HG02840 (cell line): Measurements from ENCODE around the gene PANK4.

ENCODE experiments used
- ATAC-seq: cut with Tn5 transposase; IDR thresholded peaks from one replicate; pipeline ENCODE4 v1.9.1; 2021; ENCODE audit warnings: mild to moderate bottlenecking, moderate library complexity, moderate number of reproducible peaks; ENCODE audit not compliant: unreplicated experiment, low FRiP score

The PANK4 gene

DNA sequence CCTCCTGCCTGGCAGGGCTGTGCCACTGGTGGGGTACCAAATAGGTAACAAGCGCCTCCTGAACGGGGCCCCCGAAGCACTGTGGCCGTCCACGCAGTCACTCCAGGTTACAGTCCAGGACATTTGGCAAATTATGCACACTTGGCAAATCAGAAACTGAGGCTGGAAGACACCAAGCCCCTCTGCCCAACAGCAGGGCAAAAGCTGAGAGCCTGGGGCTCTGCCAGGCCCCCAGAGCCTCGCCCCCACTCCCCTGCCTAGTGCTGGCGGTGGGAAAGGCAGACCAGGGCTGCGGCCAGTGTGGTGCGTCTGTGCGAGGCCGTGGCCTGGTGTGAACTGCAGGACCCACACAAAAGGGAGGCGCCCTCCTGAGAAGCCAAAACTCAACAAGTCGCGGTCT lies 9.4 kb downstream of the PANK4 start:
- ATAC-seq: no peak

DNA sequence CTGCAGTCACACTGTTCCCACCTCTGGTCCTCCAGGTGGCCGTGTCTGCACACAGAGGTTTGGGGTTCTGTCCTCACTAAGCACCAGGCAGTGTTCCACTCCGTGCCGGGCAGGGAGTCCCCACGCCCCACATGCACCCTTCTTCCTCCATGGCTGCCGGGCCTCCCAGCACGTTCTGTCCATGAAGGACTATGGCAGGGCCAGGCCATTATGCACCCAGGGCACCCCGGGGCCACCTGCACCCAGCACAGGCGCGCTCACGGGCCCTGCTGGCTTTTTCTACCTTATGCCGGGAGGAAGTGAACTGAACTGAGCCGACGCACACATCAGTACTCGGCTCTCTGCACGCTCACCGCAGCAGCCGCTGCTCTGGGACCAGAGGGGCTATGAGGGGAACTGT lies 10.3 kb downstream of the PANK4 start:
- ATAC-seq: no peak

DNA sequence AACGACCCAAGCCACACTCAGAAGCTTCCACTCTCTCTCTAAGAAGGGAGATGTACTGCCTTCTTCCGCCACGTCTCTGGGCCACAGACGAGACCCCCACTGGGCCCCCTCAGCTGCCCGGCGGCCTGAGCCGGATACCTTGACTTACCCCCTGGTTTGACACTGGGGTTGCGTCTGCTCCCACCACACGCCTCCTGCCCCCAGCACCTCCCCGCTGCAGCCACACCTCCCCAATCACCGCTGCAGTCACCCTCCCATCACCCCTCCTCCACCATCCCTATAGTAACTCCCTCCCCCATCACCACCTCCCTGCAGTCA lies 10.7 kb downstream of the PANK4 start:
- no peak for ATAC-seq

DNA sequence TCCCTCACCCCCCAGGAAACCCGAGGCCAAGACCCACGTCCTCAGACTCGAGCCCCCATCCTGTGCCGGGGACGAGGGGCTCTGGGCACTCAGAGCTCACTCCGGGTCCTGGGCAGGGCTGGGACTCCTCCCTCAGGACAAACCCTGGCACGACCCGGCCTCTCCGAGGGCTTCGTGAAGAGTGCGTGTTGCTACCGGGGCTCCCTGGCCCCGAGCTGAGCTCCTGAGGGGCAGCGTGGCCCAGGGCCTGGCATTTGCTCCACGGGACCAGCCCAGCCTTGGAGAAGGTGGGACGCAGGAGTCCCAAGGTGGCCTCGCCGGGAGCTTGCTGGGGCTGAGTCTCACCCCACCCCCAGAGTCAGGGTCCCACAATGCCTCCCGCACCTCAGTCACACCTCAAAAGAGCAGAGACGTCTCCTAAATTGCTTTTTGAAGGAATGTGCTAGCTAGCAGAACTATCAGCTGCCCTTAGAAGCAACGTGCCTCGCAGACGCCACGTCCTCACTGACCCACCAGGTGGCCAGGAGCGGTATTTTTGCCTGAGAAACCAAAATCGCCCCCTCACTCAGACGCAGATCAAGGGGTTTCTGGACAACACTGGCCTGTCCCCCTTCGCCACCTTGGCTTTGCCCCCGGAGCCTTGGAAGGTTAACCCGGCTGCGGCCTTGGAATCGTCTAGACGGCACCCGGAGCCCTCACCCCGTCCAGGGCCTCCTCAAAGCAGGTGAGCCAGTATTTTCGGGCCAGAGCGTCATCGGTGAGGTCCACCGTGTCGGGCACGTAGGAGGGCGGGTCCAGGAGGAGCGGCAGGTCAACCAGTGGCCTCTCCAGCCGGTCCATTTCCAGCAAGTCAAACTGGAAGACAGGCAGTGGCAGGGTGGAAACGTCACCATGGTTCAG lies 11.3 kb downstream of the PANK4 start:
- no peak for ATAC-seq

DNA sequence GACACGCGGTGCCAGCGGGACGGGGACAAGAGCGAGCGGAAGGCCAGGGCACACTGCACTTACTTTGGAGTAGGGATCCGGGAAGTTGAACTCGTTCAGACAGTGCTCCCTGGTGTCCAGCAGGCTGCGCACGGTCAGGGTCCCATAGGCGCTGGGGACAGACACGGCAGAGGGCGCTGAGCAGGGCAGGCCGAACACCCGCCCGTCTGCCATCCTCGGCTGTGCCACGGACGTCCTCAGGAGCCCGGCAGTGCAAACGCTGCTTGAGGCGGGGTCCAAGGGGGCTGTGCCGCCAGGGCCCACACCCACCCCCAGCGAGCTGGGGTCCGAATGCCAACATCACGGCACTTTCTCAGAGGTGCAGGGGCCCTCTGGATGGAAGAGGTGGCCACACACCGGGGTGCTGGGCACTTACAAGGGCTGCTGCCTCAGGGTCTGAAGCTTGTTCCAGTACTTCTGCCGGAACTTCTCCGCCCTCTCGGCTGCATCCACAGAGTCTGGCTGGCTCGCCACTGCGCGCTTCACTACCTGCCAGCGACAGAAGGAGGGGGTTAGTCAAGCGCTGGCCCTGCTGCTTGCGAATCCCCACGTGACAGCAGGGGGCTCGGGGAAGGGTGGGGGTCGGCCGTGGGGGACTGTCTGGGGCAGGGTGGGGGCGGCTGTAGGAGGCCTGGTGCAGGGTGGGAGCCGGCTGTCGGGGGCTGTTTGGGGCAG lies 12.3 kb downstream of the PANK4 start:
- no peak for ATAC-seq

DNA sequence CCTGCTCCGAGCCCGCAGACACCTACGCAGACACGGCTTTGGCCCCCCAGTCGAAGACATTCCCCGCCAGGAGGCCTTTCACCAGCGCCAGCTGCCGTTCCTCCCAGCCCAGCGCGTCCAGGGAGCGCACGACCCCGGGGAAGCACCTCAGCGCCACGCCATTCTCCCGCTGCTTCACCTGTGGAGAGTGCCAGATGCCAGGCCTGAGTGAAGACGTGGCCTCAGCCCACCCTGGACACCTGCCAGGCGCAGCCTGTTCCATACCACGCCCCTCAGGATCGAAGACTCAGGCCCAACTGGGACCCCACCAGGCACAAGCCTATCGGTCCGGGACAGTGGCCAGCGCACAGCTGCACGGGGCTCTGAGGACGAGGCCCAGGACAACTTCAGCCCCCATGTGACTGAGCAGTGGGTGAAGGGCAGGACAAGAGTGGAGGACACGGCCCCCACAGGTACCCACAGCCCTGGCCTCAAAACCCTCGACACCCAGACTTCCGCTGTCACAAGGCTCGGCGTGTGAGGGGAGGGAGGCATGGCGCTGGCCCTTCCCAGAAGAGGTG lies 13.5 kb downstream of the PANK4 start:
- no peak for ATAC-seq

DNA sequence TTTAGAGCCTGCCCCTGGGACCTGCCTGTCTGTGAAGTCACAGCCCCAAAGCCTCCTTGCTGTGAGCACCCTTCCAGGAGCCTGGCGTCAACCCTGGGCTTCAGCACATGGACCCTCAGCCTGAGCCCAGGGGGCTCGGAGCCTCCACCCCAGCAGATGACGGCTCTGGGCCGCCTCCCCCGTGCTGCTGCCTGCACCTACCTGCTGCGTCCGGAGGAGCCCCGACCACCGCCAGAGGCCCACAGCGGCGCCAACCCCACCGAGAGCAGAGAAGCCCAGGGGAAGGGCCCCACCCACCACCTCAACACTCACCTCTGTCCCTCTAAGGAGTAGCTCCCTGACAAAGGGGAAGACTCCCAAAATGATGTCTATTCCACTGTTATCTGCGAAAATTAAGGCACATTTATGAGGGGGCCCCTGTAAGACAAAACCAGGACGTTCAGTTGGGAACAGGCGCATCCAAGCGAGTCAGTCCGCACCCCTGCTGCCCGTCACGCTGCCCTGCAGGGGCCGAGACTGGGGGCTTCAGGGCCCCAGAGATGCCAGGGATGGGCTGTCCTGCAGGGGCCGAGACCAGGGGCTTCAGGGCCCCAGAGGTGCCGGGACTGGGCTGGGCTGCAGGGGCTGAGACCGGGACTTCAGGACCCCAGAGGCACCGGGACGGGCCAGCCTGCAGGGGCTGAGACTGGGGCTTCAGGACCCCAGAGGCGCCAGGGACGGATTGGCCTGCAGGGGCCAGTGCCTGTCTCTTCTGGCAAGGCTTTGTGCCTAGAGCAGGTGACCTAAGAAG lies 15.8 kb downstream of the PANK4 start:
- ATAC-seq: no peak

DNA sequence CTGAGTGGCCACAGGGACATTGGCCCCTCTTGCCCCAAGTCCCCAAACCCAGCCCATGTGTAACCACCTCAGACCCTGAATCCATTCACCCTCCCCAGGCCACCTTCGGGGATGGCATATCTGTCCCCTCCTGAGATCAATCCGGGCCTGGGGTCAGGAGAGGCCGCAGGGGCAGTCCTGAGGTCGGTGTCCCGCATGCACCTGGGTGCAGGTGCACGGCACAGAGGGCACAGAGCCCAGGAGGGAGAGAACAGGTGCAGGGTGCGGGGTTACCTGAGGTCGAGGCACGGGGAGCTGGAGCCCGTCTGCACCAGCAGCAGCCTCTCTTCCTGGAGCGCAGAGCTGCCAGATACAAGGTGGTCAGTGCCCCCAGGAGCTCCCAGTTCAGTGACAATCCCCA lies 16.8 kb downstream of the PANK4 start:
- ATAC-seq: no peak

DNA sequence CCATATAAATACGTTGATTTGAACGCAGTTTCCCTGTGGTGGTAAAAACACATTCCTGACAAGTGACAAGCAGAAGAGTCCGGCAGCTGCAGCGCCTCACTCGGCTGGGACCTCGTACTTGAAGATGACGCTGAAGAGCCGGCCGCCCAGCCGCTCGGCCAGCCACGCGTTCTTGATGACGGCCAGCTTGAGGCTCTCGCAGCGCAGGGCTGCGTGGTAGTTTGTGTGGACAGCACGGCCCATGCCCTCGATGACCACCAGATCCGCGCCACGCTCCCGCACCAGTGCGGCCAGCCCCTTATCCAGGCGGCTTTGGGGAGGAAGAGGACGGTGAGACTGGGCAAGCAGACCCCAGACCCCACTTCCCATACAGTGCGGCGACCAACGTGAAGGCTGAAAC lies 17.6 kb downstream of the PANK4 start:
- no peak for ATAC-seq

DNA sequence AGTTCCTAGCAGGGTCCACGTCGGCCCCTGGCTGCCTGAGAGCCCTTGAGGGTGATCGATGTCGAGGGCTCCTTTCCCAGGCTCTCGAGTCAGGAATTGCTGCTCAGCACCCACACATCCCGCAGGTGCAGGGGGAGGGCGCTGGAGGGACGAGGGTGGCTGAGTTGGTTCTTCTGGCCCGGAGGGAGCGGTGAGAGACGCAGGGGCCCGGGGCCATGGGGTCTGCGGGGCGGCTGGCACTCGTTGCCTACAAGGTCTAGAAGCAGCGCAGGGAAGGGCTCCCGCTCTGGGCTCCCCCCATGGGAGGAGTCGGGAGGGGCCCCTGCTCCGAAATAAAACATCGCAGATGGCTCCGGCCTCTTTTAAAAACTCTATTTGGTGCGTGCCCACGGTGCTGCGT lies 18.2 kb downstream of the PANK4 start:
- ATAC-seq: no peak

DNA sequence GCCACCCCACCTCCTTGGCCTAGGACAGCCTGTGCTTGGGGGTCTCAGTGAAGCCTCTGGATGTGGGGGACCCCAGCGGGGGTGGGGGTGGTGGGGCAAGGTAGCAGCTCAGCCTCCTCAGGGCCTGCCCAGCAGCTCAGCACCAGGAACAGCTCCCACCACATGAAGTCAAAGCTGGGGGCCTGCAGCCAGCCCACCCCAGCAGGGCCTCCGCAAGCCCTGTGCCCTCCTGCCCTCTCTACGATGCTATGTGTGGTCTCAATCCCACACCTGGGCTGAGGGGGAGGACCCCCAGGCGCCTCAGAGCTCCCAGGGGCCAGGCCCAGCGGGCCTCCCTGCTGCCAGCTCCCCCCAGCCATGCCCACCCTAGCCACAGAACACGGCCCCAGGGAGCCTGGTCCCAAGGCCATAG lies 18.6 kb downstream of the PANK4 start:
- ATAC-seq: no peak

DNA sequence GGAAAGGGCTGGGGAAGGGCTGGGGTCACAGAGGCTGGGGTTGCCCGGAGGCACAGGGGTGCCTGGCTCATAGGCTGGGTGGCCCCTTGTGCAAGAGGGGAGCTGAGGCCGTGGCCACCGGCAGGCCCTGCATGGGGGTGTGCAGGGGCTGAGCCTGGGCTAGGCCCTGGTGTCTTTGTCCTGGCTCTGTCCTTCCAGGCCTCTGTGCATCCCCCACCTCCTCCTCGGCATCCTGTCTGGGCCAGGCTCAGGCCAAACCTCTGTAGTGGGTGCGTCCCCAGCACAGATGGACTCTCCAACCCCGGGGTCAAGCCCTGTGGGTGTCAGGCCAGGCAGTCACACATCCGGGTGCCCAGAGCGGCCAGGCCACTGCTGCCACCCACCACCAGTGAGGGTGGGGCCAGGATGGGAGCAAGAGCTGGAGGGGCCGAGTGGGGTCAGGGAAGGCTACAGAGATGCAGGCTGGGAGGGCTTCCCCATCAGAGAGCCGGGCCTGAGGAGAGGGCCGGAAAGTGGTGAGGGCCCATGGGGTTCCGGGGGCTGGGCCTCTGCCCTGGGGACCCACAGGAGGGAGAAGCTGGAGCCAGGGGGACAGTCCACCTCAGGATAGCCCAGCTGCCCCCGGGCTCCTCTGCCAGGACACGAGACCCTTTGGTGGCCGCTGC lies 19.4 kb downstream of the PANK4 start:
- ATAC-seq: no peak

DNA sequence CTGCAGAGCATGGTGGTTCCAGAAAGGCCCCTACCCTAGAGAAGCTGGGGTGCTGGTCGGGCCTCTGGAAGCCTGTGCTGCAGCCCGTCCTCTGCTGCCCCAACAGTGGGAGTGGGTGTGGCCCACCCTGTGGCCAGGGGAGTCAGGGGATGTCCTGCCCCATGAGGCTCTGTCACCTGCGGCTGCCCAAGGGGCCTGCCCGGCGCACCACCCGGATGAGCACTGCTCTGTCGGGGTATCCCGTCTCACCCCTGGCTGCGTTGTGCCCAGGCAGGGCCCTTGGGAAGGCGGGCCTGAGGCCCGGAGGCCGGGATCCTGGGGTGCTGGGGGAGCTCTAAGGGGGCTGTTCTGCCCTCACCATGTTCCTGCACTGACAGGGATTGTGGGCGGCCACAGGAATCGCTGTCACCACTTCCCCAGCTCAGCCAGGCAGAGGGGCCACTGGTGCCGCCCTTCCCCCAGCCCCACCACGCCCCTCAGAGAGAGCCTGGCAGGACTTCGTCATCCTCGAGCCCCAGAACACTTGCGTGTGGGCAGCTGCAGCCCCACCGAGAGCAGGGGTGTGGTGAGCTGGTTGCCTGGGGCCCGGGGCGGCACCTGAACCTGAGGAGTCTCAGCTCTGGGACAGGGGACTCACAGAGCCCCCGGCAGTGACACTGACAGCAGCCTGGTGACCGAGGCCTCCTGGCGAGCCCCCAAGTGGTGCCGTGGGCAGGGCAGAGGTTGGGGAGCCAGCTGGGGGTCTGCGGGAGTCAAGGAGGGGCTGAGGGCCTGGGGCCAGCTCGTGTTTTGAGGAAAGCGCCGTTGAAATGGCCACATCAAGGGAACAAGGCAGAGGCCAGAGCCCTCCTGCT lies 20.2 kb downstream of the PANK4 start:
- no peak for ATAC-seq

DNA sequence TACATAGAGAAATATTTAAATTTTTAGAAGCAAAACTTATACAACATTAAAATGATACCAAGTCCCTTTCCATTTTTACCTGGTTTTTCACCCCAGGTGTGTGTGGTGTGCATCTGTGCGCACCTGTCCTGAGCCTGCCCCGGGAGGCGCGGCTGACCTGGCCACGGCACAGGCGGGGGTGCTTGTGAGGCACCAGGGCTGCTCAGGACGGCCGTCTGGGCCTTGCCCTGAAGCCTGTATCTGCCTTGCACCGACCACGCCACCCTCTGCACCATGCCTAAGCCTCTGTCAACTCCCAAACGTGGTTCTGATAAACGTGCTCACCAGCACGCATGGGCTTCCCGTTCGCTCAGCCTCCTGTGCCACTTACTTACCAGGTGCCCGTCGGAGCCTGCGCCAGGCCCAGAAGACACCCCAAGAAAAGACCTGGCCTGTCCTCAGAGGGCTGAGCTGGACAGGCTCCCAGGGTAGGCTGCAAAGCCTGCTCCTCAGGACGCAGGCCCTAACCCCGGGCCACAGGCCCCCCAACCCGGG lies 20.9 kb downstream of the PANK4 start:
- no peak for ATAC-seq

DNA sequence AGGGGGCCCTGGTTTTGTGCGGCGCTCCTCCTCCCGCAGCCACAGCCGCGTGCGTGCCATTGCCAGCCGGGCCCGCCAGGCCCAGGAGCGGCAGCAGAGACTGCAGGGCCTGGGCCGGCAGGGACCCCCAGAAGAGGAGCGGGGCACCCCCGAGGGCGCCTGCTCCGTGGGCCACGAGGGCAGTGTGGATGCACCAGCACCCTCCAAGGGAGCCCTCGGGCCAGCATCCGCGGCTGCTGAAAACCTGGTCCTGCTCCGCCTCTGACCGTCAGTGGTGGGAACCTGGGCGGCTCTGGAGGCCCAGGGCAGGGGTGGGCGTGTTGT lies 21.5 kb downstream of the PANK4 start:
- no peak for ATAC-seq

DNA sequence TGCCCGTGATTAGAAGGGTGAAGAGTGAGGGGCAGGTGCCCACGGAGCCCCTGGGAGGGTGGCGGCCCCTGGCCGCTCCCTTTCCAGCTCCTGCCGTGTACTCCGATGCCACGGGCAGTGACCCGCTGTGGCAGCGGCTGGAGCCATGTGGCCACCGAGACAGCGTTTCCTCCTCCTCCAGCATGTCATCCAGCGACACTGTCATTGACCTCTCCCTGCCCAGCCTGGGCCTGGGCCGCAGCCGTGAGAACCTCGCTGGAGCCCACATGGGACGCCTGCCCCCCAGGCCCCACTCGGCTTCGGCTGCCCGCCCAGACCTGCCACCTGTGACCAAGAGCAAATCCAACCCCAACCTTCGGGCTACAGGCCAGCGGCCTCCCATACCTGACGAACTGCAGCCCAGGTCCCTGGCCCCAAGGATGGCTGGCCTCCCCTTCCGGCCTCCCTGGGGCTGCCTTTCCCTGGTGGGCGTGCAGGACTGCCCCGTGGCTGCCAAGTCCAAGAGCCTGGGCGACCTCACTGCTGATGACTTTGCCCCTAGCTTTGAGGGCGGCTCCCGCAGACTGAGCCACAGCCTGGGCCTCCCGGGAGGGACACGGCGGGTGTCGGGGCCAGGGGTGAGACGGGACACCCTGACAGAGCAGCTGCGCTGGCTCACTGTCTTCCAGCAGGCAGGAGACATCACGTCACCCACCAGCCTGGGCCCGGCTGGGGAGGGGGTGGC lies 22.0 kb downstream of the PANK4 start:
- no peak for ATAC-seq

DNA sequence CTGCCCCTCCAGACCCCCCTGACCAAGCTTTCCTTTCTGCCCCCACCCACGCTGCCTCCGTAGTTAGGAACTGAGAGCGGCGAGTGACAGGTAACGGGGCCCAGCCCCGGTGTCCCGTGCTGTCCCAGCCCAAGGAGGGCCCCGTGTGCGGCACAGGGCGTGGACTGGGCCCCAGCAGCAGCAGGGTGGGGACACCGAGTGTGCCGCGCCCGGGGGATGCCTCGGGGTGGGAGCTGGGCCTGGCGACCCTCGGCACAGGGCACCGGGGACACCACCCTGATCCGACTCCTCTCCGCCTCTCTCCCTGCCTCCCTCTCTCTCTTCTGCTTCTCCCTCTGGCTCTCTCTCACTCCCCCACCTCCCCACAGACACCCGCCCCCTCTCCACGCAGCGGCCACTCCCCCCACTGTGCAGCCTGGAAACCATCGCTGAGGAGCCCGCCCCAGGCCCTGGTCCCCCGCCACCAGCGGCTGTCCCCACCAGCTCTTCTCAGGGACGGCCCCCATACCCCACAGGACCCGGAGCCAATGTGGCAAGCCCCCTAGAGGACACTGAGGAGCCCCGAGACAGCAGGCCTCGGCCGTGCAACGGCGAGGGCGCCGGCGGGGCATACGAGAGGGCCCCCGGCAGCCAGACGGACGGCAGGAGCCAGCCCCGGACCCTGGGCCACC lies 22.7 kb downstream of the PANK4 start:
- no peak for ATAC-seq
